ENCODE data around the gene BCLAF1.

DNA sequence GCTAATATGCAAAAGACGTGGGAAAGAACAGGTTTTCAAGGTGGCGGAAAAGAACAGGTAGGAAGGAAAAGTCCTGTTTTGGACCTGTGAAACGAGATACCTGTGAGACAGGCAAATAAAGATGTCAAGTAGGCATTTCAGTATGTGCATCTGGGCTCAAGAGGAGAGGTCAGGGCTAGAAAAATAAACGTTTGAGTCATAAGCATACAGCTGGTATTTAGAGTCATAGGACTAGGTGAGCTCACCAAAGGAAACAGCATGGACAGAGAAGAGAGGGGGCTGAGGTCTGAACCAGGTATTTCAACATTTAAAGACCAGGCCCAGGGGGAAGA lies 54.4 kb downstream of the BCLAF1 start:
- TF ChIP-seq POLR2AphosphoS5 (IDR thresholded peaks at IDR 0.05; ENCODE audit: borderline replicate concordance, low read depth, low read length): no peak
- no peak for TF ChIP-seq EZH2 (IDR thresholded peaks at IDR 0.05)
